ENCODE measurements around the gene PTOV1.

Gene PTOV1

DNA sequence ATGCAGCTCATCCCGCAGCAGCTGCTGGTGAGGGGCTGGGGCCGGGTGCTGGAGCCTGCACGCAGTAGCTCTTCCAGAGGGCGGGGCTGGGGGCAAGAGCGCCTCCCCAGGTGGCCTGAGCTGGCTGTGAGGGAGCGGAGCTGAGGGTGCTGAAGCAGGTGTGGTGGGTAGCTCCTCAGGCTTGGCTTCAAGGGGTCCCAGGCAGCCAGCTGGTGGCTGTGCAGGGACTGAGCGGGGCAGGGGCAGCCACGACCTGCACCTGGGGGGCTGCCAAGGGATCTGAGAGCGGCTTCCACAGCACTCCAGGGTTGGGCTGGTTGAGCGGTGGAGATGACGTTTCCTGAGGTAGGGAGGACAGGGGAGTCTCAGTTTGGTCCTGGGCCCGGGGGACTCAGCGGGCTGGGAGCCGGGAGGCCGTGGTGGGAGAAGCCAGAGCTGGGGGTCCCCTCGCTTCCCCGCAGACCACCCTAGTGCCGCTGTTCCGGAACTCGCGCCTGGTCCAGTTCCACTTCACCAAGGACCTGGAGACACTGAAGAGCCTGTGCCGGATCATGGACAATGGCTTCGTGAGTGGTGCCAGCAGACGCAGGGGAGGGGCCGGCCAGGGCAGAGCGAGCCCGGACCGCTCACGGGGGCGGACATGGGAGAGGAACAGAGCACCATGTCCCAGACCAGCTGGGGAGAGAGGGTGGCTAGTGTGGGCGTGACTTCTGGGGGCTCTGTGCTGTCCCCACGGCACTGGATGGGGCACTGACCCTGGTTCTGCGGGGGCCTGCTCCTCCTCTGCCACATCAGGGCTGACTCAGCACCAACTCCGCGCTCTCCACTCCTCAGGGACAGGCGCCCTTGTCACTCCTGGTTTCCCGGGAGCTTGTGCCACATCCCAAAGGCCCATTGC lies 7.4 kb downstream of the PTOV1 start:
- DNase-seq, result peak in 36 of 51 donors; percentile 8 to 79 (median 48)

- DNase-seq, result no peak
Observed at GRCh38 chr19:49859682-49860335, 8.8 kb downstream of the PTOV1 start.

GRCh38 chr19:49860336-49861102 lies 9.6 kb downstream of the PTOV1 start:
- no peak for DNase-seq

- DNase-seq, result peak in 3 of 51 donors; percentile 13 to 59 (median 36)
Observed at GRCh38 chr19:49861107-49861506, 10.1 kb downstream of the PTOV1 start.

GRCh38 chr19:49861541-49862378 lies 10.8 kb downstream of the PTOV1 start:
- no peak for DNase-seq

DNA sequence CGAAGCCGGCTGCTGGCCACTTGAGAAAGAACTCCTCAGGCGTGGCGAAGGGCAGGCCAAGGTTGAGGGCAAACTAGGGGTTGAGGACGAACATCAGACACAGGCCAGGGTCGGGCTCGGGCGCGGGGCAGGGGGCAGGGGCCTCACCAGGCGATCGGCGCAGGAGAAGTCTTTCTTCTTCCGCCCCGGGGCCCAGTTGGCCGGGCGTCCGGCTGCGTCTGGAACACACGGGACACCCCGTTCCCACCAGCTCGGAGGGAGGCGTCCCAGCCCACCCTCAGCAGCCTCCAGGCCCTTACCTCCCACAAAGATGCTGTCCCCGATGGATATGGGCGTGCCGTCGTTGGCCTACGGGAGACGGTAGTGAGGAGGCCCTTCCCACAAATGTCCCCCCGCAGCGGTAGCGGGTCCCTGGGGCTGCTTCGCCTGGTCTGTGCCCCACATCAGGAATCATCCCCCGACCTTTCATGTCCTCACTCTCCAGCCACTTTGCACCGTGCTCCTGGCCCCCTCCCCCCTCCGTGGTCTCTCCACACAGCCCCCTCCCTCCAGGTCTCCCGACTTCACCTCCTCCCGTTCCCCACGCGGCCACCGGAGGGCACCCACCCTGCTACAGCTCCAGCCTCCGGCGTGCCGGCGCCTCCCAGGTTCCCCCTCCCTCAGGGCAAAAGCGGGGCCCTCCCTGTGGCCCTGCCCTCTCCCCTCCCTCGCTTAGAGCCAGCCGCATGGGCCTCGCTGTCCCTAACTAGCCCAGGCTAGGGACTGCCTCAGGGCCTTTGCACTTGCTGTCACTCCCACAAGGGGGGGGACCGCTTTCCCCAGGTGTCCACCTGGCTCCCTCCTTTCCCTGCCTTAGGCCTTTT lies 11.7 kb downstream of the PTOV1 start:
- DNase-seq, result no peak

DNA sequence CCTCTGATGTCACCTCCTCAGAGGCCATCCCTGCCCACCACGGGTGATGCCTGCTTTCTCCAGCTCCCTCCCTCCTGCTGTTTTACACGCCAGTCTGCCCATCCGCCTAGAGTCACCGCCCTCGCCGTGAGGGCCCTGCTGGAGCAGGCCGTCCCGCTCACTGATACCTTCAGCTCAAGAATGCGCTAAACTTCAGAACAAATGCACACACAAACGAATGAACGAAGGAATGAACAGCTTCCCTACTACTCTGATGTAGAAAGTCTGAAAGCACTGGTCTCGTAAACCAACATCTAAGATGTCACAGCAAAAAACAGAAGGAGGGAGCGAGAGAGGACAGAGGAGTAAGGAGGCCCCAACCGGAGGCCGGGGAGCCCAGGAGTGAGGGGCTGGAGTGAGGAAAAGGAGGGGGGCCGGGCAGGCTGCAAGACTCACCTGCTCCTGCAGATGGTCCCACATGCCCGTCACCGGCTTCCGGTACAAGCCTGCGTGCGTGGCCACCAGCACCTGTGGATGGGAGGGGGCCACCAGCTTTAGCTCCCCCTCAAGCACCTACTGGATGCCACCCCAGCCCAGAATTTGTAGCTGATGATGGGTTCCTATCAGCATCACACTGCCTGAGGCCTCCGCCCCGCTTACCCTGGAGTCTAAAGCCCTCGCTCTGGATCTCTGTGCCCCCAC lies 12.4 kb downstream of the PTOV1 start:
- no peak for DNase-seq

DNA sequence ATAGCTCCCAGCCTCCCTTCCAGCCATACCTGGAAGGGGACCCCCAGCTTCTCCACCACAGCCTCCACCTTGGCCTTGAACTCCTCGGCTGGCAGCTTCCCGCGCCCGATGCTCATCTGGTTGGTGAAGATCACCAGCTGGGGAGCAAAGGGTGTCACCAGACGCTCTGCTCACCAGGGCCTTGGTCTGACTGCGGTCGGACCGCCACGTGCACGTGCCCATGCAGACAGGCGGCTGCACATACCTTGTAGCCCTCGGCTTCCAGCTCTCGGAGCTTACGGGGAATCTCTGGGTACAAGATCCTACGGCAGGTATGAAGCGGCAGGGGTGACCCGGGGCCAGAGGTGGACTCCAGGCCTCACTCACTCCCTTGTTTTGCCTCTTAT lies 13.0 kb downstream of the PTOV1 start:
- no peak for DNase-seq

DNA sequence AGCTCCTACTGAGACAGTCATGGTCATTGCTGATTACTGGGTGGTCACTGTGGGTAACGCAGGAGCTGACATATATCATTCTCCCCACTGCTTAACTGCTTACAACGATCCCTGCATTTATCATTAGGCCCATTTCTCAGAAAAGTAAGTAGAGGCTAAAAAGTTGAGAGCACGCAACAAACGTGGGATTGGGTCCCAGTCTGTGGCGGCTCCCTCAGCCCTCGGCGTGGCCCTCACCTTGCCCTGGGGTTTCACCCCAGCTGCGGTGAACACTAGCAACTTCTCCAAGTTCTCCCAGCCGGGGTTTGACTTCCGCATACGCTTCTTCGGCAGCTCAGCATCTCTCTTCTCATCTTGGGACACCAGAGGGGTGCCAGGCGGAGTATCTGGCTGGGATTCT lies 13.9 kb downstream of the PTOV1 start:
- no peak for DNase-seq

DNA sequence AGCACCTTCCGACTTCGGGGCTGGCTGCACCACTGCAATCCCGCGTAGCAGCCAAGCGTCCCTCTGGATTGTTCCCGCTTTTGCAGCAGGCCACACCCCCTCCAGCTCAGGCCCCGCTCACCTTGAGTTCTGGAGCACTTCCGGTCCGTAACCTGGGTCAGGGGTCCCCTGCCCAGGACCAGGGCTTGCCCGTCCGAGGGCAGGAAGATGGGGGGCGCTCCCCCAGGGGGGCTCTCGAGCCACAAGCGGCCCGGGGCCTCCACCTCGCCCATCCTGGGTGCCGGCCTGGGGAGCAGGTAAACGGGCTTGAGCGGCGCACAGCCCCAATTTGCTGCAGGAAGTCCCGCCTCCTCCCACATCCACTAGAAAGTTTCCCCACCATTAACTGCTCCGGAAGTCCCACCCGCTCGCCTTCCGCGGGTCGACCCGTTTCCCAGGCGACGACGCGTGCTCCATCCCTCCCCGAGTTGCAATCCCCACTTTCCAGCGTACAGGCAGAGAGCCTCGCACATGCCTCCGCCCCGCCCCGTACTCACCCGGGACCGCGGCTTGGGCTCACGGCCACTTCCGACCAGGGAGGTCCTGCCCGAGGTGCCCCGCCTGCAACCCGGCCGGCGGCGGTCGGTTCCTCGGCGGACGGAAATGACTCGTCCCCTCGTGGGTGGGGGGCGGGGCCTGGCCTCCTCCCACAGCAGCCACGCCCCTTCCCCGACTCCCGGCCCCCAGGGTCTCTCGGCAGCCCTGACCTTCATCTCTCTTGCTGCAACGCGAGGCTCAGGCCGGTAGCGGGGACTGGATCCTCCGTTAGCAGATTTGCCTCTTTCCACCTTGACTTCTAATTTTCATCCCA lies 16.2 kb downstream of the PTOV1 start, which contains the start of gene PNKP:
Gene PNKP, minus strand, starts transcription at position 644 of the 850 bp plus-strand sequence. Its CDS starts 372 bp downstream, at position 272.
- peak; percentile 64 to 100 (median 93) for DNase-seq

DNA sequence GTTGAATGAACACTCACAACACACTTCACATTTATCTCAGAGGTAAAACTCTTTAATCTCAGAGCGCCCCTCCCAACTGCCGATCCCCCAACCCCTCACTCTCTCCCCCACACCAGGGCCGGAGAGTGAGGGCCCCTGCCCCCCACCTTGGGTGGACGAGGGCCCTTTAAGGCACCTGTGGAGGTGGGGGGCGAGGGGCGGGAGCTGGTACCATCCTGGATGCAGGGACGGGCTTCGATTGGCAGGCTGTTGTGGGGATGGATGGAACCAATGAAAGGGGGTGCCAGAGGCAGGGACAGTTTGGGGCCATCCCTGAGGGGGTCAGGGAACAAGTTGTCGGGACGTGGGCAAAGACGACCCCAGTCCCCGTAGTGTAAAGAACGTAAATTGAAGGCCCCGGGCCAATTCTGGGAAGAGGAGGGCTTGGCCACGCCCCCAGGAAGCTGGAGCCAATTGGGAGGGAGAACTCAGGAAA lies 18.1 kb downstream of the PTOV1 start:
- peak in 2 of 51 donors; percentile 87 to 91 for DNase-seq

DNA sequence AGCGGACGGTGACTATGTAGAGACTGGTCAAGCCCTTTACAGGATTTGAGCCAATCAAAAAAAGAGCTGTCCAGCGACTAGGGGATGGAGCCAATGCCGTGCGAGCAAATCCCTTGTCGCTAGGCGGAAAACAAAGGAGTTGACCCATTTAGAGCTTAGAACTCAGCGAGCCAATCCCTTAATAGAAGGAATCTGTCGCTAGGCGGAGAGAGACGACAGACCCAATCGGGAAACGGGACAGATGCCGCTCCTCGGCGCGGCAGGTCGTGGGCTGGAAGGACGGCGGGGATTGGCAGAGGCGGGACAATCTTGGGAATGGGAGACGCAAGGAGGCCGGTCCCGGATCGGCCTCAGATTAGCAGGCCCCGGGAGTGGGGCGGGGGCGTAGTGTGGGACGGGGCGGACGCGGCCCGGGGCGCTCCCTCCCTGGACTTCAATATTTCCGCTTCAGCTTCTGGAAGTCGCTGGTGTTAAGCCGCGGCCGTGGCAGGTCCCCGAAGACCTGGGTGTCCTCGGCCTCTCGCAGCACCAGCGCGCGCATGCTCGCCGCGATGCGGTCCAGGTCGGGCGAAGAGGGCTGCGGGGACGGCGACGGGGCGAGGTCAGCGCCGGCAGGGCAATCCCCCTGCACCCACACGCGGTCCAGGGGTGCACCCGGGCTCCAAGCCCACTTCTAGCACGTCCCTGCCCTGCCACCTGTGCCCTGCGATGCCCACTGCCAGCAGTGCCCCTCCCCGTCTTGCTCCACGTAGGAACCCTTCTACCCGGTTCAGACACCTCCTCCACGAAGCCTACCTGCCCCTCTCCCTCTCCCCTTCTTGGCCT lies 18.7 kb downstream of the PTOV1 start:
- DNase-seq, result peak; percentile 62 to 100 (median 97)

GRCh38 chr19:49870309-49870901 lies 19.4 kb downstream of the PTOV1 start:
- DNase-seq, result no peak

- DNase-seq, result no peak
Observed at GRCh38 chr19:49871349-49871985, 20.5 kb downstream of the PTOV1 start.

- DNase-seq, result no peak
Observed at GRCh38 chr19:49872245-49873128, 21.5 kb downstream of the PTOV1 start.
